CD14-positive monocyte (primary cell): ENCODE measurements around the gene NUAK1. TPM values are rescaled to one million over a fixed set of nuclear protein-coding genes. Genes with fewer than 3 reads are reported as not detected.
"Not testable (repeated sequence)": the region's sequence is repeated elsewhere in the genome, so short reads cannot be mapped to it uniquely, and the experiment has no call there.

Experiments
- DNase-seq, 3 donors: peaks; one replicate each; pipeline ENCODE4 v3.0.0-alpha.2; 2011 to 2022
- H2AFZ ChIP-seq: 2 replicates; pipeline ENCODE4 v1.6.0; 2012; ENCODE audit warnings: mild to moderate bottlenecking, low read depth, low read length, inconsistent platforms; ENCODE audit not compliant: insufficient read depth, poor library complexity, severe bottlenecking
- H3K27ac ChIP-seq, 2 donors: 1 replicate in 1 of 2; 2 replicates in 1 of 2; pipeline ENCODE4 v1.5.1; 2012 to 2013; ENCODE audit warnings: low read length in 2 of 2, control low read depth in 1 of 2, inconsistent platforms in 1 of 2, low read depth in 1 of 2, mild to moderate bottlenecking in 1 of 2
- H3K27me3 ChIP-seq, 2 donors: one replicate each; pipeline versions ENCODE4 v1.6.0 to v1.6.1; 2011 to 2013; ENCODE audit warnings: low read length in 2 of 2; ENCODE audit not compliant: control insufficient read depth in 2 of 2, insufficient read depth in 2 of 2
- H3K36me3 ChIP-seq, 2 donors: replicated peaks in 1 of 2; 1 replicate in 1 of 2; 2 replicates in 1 of 2; pipeline versions ENCODE4 v1.5.1 to v1.6.1; 2012 to 2013; ENCODE audit warnings: low read length in 2 of 2, control low read depth in 1 of 2, inconsistent platforms in 1 of 2, mild to moderate bottlenecking in 1 of 2; ENCODE audit not compliant: insufficient read depth in 2 of 2, control insufficient read depth in 1 of 2
- H3K4me1 ChIP-seq, 2 donors: 1 replicate in 1 of 2; 2 replicates in 1 of 2; pipeline versions ENCODE4 v1.5.1 to v1.6.1; 2012 to 2013; ENCODE audit warnings: low read length in 2 of 2, control low read depth in 1 of 2, inconsistent platforms in 1 of 2, mild to moderate bottlenecking in 1 of 2, moderate library complexity in 1 of 2; ENCODE audit not compliant: insufficient read depth in 2 of 2, control insufficient read depth in 1 of 2
- H3K4me2 ChIP-seq: replicated peaks from 2 replicates; pipeline ENCODE3; 2012; ENCODE audit warnings: low read length, moderate library complexity, mild to moderate bottlenecking; ENCODE audit not compliant: poor library complexity, severe bottlenecking; ENCODE audit errors: extremely low read depth
- H3K4me3 ChIP-seq, 3 experiments: fragments of 200-600 bp in 1 of 3; sonication (generic) in 1 of 3; replicated peaks in 1 of 3; 1 replicate in 2 of 3; 2 replicates in 1 of 3; pipeline ENCODE4 v1.5.1; 2011 to 2013; ENCODE audit warnings: low read length in 3 of 3, mild to moderate bottlenecking in 3 of 3, control low read depth in 2 of 3, low read depth in 2 of 3, inconsistent platforms in 1 of 3, moderate library complexity in 1 of 3
- H3K79me2 ChIP-seq: 2 replicates; pipeline ENCODE4 v1.6.0; 2012; ENCODE audit warnings: mild to moderate bottlenecking, control low read depth, inconsistent platforms, low read length, moderate library complexity; ENCODE audit not compliant: insufficient read depth
- H3K9ac ChIP-seq: 2 replicates; pipeline ENCODE4 v1.6.0; 2017; ENCODE audit warnings: low read length, mild to moderate bottlenecking; ENCODE audit not compliant: insufficient read depth, poor library complexity, severe bottlenecking
- H3K9me3 ChIP-seq, 2 donors: replicated peaks in 1 of 2; 1 replicate in 1 of 2; 2 replicates in 1 of 2; pipeline versions ENCODE4 v1.5.1 to v1.6.1; 2012 to 2013; ENCODE audit warnings: low read length in 2 of 2, control low read depth in 1 of 2; ENCODE audit not compliant: control insufficient read depth in 1 of 2, insufficient read depth in 1 of 2
- H4K20me1 ChIP-seq: 2 replicates; pipeline ENCODE4 v1.6.0; 2012; ENCODE audit warnings: mild to moderate bottlenecking, low read length, control low read depth, moderate library complexity; ENCODE audit not compliant: insufficient read depth
- H3K27ac Mint-ChIP-seq, 7 donors: one replicate each; pipeline ENCODE4 v1.8.0; 2020; ENCODE audit warnings: mild to moderate bottlenecking in 7 of 7, mixed read lengths in 7 of 7, moderate library complexity in 6 of 7, inconsistent platforms in 2 of 7
- H3K27me3 Mint-ChIP-seq, 3 donors: one replicate each; pipeline ENCODE4 v1.8.0; 2021 to 2022; ENCODE audit warnings: low read depth in 3 of 3, mild to moderate bottlenecking in 3 of 3, mixed read lengths in 3 of 3, moderate library complexity in 3 of 3, inconsistent platforms in 1 of 3
- H3K36me3 Mint-ChIP-seq, 2 donors: one replicate each; pipeline ENCODE4 v1.8.0; 2020; ENCODE audit warnings: mixed read lengths in 2 of 2, inconsistent platforms in 1 of 2, mild to moderate bottlenecking in 1 of 2
- H3K4me1 Mint-ChIP-seq: one replicate; pipeline ENCODE4 v1.8.0; 2020; ENCODE audit warnings: mild to moderate bottlenecking, mixed read lengths
- H3K4me3 Mint-ChIP-seq, 2 donors: one replicate each; pipeline ENCODE4 v1.8.0; 2020; ENCODE audit warnings: mild to moderate bottlenecking in 2 of 2, mixed read lengths in 2 of 2, moderate library complexity in 1 of 2
- H3K9me3 Mint-ChIP-seq, 7 donors: one replicate each; pipeline ENCODE4 v1.8.0; 2020 to 2022; ENCODE audit warnings: mixed read lengths in 7 of 7, mild to moderate bottlenecking in 6 of 7, moderate library complexity in 6 of 7, inconsistent platforms in 2 of 7
- CTCF ChIP-seq: fragments of 200-600 bp; IDR thresholded peaks from one replicate; pipeline ENCODE4 v1.8.0; 2022; ENCODE audit warnings: antibody characterized with exemption, mild to moderate bottlenecking
- WGBS: methylation state at CpG from one replicate; pipeline ENCODE4 v1.1.5; 2013; ENCODE audit warnings: missing lambda C conversion rate; ENCODE audit not compliant: insufficient coverage; 5-methylcytosine and 5-hydroxymethylcytosine counted together
- intact Hi-C, 2 donors: fragments of 100-400 bp; cut with micrococcal nuclease; formaldehyde crosslinking; loops; one replicate each; pipeline versions ENCODE4 v1.15.0 to v1.15.1; 2023
- polyA plus RNA-seq, 3 donors: library from polyadenylated mRNA; depleted of rRNA in 1 of 3; unstranded in 2 of 3; stranded (reverse) in 1 of 3; fragments of 300-500 nt in 2 of 3; fragments of >200 nt in 1 of 3; fragmentation: Illumina TruSeq in 2 of 3; gene quantifications; 1 replicate in 2 of 3; 2 replicates in 1 of 3; pipeline ENCODE4 v1.2.3, GENCODE V29; 2012 to 2021

NUAK1 gene
- polyA plus RNA-seq, 3 donors: not detected

- no peak overlapping the region for H3K9ac ChIP-seq
- Mint-ChIP-seq H3K27ac (no peak overlapping the region), H3K4me3 (no peak overlapping the region), H3K27me3 (peaks cover 0 to 2% (median 0%) of the 10 kb centered on the region in 3 donors), H3K9me3 (peaks cover 9 to 20% (median 15%) of the 10 kb centered on the region in 7 donors), H3K4me1 (no peaks in the 10 kb centered on the region), H3K36me3 (no peaks in the 10 kb centered on the region)
- H3K79me2 ChIP-seq: no peaks in the 10 kb centered on the region
- TF ChIP-seq CTCF: no peak
- no peak overlapping the region for H3K4me3 ChIP-seq
- H3K4me1 ChIP-seq: no peaks in the 10 kb centered on the region
- no CpG with 5 or more reads among the region's 1 CpG for WGBS
- no peaks in the 10 kb centered on the region for H3K27me3 ChIP-seq
- intact Hi-C loops: no loop called here
- peaks cover 6 to 12% of the 10 kb centered on the region in 2 donors for H3K9me3 ChIP-seq
- H4K20me1 ChIP-seq: no peaks in the 10 kb centered on the region
- H3K36me3 ChIP-seq: no peaks in the 10 kb centered on the region
- no peak for DNase-seq
- H3K4me2 ChIP-seq: no peak overlapping the region
- no peak overlapping the region for H3K27ac ChIP-seq
- H2AFZ ChIP-seq: no peak overlapping the region
Observed at GRCh38 chr12:106018286-106018685, 120.5 kb downstream of the NUAK1 start.

DNA sequence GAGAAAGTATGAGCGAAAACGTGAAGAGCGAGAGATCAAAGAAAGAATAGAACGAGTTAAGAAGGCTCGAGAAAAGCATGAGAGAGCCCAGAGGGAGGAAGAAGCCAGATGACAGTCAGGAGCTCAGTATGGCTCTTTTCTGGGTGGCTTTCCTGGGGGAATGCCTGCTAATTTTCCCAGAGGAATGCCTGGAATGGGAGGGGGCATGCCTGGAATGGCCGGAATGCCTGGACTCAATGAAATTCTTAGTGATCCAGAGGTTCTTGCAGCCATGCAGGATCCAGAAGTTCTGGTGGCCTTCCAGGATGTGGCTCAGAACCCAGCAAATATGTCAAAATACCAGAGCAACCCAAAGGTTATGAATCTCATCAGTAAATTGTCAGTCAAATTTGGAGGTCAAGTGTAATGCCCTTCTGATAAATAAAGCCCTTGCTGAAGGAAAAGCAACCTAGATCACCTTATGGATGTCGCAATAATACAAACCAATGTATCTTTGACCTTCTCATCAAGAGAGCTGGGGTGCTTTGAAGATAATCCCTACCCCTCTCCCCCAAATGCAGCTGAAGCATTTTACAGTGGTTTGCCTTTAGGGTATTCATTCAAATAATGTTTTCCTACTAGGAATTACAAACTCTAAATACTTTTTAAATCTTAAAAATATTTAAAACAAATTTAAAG, 122.0 kb downstream of the NUAK1 start:
- peaks cover 9 to 25% (median 15%) of the 10 kb centered on the region in 7 donors for H3K9me3 Mint-ChIP-seq
- H3K4me3 ChIP-seq, H3K4me1 Mint-ChIP-seq, H3K27me3 Mint-ChIP-seq, H4K20me1 ChIP-seq, H3K4me3 Mint-ChIP-seq, H3K27ac ChIP-seq, H3K27me3 ChIP-seq, H2AFZ ChIP-seq, H3K4me2 ChIP-seq, H3K4me1 ChIP-seq, DNase-seq, H3K36me3 Mint-ChIP-seq, H3K9ac ChIP-seq, H3K27ac Mint-ChIP-seq, H3K36me3 ChIP-seq, H3K79me2 ChIP-seq, intact Hi-C loops: not testable (repeated sequence)
- H3K9me3 ChIP-seq: peaks cover 6 to 12% of the 10 kb centered on the region in 2 donors
- 95% methylated on average over 6 of the region's 7 CpGs for WGBS
